HCT116 (cell line): ENCODE data around the gene RBMX. TPM values are rescaled to one million over a fixed set of nuclear protein-coding genes. Genes with fewer than 3 reads are reported as not detected.

Experiments
- EGR1 ChIP-seq: IDR thresholded peaks from 2 replicates; pipeline ENCODE4 v1.6.1; 2012; ENCODE audit warnings: low read depth
- EZH2 ChIP-seq: fragments of 200-600 bp; sonication (generic); IDR thresholded peaks from 2 replicates; pipeline ENCODE4 v1.6.1; 2017; ENCODE audit warnings: antibody characterized with exemption, mixed run types
- FOSL1 ChIP-seq: IDR thresholded peaks from 2 replicates; pipeline ENCODE4 v1.6.1; 2012; ENCODE audit warnings: low read depth
- MAX ChIP-seq: IDR thresholded peaks from 2 replicates; pipeline ENCODE4 v1.6.1; 2012
- POLR2AphosphoS5 ChIP-seq: IDR thresholded peaks from 2 replicates; pipeline ENCODE4 v1.6.1; 2011; ENCODE audit warnings: mild to moderate bottlenecking, low read depth, low read length, moderate library complexity
- SIN3A ChIP-seq: IDR thresholded peaks from 2 replicates; pipeline ENCODE4 v1.6.1; 2012; ENCODE audit warnings: low read depth
- SRF ChIP-seq: IDR thresholded peaks from 2 replicates; pipeline ENCODE4 v1.6.1; 2012; ENCODE audit warnings: low read depth
- ZNF274 ChIP-seq: fragments of 200-500 bp; sonication (Bioruptor generic); IDR thresholded peaks from 2 replicates; pipeline ENCODE4 v1.6.1; 2014; ENCODE audit warnings: mild to moderate bottlenecking, low read depth, low read length, inconsistent platforms
- total RNA-seq: library from RNA; stranded (reverse); gene quantifications from one replicate; pipeline ENCODE4 v1.2.1, GENCODE V29; 2021; ENCODE audit not compliant: unreplicated experiment

RBMX gene
- total RNA-seq, 1 experiment from 2014 or later = 267 TPM

DNA sequence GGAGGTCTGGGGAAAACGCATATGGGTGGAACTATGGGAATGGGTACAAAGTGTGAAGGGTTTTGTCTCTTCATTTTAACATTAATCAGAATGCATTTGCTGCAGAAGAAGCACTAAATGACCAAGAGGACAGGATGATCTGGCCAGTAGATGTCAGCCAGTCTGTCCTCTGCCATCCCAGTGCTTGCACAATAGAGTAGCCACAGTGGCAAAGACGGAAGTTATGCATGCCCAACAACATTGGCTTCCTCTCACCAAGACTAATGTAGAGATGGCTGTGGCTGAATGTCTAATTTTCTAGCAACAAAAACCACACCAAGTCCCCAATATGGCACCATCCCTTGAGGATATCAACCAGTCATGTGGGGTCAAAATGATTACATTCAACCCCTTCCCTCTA lies 54.8 kb downstream of the RBMX start (continued):
- no peak for TF ChIP-seq ZNF274
- TF ChIP-seq EGR1 = no peak
- TF ChIP-seq MAX = no peak
- TF ChIP-seq FOSL1 = no peak
- no peak for TF ChIP-seq SRF
- TF ChIP-seq EZH2 = no peak
- no peak for TF ChIP-seq POLR2AphosphoS5
- TF ChIP-seq SIN3A = no peak
- TF ChIP-seq, all 23 proteins: peak for 0

Other genes starting within 250 kb of the RBMX start
- gene CD40LG, start 232.6 kb downstream of the RBMX start, total RNA-seq = not detected
- 1.9 TPM for gene ARHGEF6, start 99.8 kb downstream of the RBMX start, total RNA-seq
- not detected for gene GPR101, start 153.3 kb upstream of the RBMX start, total RNA-seq